ENCODE data around the gene CREG1. TPM values are rescaled to one million over a fixed set of nuclear protein-coding genes. Genes with fewer than 3 reads are reported as not detected.

Gene CREG1
- total RNA-seq: 8.7 and 56.6 TPM in 2 replicates

GRCh38 chr1:167553136-167554027, at the start of gene CREG1:
CREG1 (minus strand) TSS chr1:167553762.

DNA sequence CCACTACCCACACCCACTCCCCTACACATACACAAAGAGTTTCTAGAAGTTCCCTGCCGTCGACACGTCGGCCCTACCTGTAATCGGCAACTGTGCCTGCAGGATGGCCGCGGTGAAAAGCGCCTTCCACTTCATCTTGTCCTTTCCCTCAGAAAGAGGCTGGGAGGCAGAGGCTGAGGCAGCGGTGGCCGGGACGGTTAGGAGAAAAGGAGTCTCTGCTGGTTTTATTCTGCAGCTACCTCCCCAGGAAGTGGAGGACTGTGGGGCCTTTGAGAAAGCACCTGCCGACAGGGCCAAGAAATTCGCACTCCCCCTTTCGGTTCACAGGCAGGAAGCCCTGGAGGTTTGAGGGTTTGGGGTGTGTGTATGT, 35.2 kb downstream of the CREG1 start, which contains the start of gene CD247:
Gene CD247 (minus strand): TSS at position 199 of the 370 bp plus-strand sequence. CDS start 64 bp downstream, at position 135.

Other genes with a start within 250 kb of the CREG1 start
- gene CD247, start 35.2 kb downstream of the CREG1 start, total RNA-seq: not detected in 2 replicates
- gene RCSD1, start 76.5 kb upstream of the CREG1 start, total RNA-seq: not detected in 2 replicates
- gene MPZL1, start 168.2 kb upstream of the CREG1 start, total RNA-seq: 94.0 and 117 TPM in 2 replicates

Data from uterine smooth muscle cell (primary cell).